GM21786 (cell line): ENCODE measurements around the gene CMPK2.
A peak's percentile ranks its signal among the peaks of the same experiment; 100 is the strongest.

Experiments used
- ATAC-seq: cut with Tn5 transposase; IDR thresholded peaks from one replicate; pipeline ENCODE4 v1.9.1; 2021; ENCODE audit not compliant: unreplicated experiment

Gene CMPK2

GRCh38 chr2:6845312-6845711 is 20.4 kb downstream of the CMPK2 start:
- ATAC-seq = no peak

GRCh38 chr2:6841537-6842287 is 24.0 kb downstream of the CMPK2 start:
- ATAC-seq = no peak

GRCh38 chr2:6838673-6839319 is 26.9 kb downstream of the CMPK2 start:
- no peak for ATAC-seq

GRCh38 chr2:6835467-6835866 is 30.2 kb downstream of the CMPK2 start:
- ATAC-seq = no peak

GRCh38 chr2:6834163-6834562 is 31.5 kb downstream of the CMPK2 start:
- no peak for ATAC-seq

DNA sequence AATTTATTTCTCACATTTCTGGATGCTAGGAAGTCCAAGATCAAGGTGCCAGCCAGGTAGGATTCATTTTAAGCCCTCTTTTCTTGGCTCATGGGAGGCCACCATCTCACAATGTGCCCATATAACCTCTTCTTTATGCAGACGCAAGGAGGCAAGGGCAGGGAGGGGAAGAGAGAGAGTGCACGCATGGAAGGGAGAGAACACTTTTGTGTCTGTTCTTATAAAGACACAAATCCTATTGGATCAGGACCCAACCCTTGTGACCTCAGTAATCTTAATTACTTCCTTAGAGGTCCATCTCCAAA is 32.5 kb downstream of the CMPK2 start:
- no peak for ATAC-seq

GRCh38 chr2:6832596-6833299 is 33.0 kb downstream of the CMPK2 start:
- no peak for ATAC-seq

GRCh38 chr2:6831229-6831628 is 34.5 kb downstream of the CMPK2 start:
- no peak for ATAC-seq

DNA sequence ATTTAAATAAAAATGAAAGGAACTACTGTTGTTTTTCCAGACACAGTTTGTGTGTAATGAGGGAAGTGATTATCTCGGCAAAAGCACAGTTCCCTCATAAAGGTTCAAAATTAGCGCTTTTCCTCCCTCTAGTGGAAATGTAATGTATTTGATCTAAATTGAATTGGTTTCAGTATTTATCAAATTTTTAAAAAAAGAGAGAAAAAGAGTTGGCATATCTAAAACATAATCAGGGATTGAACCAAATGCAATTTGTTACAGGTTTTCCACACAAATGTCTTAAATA is 37.5 kb downstream of the CMPK2 start:
- no peak for ATAC-seq

GRCh38 chr2:6827566-6828298 is 38.0 kb downstream of the CMPK2 start:
- no peak for ATAC-seq

DNA sequence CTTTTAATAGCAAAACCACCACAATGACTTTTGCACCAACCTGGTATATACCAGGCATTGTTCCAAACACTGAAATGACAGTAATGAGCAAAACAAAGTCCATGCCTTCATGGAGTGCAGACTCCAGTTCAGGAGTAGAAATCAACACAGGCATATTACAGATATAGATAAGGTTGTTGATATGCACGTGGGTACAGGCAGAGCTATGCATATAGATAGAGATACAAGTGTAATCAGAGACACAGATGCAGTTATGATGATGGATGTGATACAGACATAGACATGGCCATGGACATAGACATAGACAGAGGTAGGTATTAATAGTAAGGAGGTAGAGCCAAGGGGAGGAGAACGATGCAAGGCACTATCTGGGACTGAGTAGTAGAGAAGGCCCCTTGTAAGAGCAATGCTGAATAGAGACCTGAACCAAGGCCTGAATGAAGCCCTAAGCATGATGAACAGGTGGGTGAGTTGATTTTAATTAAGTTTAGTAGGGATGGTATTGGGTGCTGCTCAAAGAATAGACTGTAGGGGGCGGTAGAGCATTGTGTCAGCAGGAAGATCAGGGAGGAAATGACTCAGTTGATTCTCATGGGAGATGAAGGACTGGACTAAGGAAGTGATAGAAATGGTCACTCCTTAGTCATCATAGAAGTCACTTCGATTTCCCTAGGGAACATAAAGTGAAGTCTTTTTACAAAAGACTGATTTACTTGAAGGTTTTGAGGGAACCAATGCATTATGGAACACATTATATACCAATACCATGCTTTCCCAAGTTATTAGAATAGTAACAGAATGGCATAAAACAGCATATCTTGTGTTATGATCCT is 39.4 kb downstream of the CMPK2 start:
- ATAC-seq = peak; percentile 95

DNA sequence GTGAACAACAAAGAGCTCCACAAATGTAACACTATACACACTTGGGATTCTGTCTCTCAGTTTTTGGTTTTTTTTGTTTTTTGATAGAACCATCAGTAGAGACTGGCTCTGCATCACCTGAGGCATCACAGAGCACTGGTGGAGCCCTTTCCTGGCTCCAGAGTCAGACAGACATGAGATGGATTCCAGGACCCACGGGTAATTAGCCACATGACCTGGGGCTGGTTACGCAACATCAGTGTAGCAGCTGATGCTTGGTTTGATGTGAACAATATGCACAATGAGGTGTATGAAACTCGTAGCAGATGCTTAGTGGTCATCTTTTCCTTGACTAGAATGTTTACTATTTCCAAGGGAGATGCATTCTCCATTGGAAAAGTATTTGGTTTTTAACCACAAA is 40.7 kb downstream of the CMPK2 start:
- no peak for ATAC-seq

DNA sequence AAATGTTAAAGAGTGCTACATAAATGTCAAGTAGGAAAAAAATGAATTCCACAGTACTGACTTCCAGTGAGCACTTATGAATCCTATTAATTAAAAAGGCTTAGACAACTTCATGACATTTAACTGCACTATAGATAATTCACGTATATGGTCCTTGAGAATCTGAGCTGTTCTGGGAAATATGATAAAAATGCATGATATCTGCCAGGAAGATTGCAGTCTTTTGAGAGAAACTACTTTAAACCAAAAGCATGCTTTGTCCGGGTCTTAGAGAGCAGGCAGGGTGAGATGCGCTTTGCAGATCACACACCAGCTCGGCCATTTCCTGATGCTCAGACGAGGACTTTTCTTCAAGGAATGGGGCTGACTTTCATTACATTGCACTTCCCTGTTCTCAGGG is 42.6 kb downstream of the CMPK2 start:
- ATAC-seq = no peak

GRCh38 chr2:6822406-6822805 is 43.3 kb downstream of the CMPK2 start:
- no peak for ATAC-seq

DNA sequence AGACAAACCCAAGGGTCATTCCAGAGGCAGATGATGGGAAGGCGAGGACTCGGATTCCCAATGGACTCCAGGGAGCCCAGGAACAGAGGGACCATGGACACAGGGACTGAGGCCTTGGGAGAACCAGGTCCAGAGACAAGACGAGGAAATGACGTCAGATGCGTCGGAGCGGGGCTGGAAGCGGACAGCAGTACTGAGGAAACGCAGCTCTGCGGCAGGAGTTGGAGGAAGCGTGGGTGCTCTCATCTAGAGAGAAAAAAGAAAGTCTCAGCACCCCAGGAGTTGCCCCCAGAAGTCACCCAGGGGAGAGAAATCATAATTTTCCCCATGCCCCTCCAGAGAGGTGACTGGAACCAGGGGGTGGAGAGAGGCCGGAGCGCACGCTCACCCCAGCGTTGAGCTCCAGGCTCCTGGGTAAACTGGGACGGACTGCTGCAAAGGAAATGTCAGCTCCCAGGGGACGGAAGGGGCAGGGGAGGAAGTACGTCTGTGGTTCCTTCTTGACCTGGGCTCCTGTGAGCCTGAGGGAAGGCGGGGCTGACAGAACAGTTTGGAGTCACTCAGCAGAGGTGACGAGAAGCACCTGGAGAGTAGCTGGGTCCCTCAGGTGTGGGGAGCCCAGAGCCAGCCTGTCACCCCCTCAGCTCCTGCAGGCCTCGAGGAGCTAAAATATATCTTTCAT is 44.7 kb downstream of the CMPK2 start:
- ATAC-seq = no peak

GRCh38 chr2:6820236-6820635 is 45.5 kb downstream of the CMPK2 start:
- no peak for ATAC-seq

- no peak for ATAC-seq
Measured at GRCh38 chr2:6819668-6820067, 46.0 kb downstream of the CMPK2 start.

- no peak for ATAC-seq
Measured at GRCh38 chr2:6818012-6818411, 47.7 kb downstream of the CMPK2 start.

DNA sequence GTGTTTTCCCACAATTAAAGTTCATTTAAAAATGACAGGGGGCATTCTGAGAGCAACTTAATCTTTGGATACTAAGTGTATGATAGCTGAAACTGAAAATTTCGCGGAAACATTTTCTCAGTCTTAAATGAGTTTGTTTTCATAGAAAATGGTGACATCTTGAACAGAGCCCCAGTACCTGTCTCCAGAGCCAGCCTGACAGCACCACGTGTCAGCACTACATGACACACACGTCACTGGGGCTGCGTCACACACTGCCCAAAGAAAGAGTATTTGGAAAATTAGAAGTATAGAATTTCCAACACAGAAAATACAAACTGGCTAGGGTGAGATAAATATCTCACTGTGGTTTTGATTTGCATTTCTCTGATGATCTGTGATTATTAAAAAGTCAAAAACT is 50.8 kb downstream of the CMPK2 start:
- no peak for ATAC-seq

DNA sequence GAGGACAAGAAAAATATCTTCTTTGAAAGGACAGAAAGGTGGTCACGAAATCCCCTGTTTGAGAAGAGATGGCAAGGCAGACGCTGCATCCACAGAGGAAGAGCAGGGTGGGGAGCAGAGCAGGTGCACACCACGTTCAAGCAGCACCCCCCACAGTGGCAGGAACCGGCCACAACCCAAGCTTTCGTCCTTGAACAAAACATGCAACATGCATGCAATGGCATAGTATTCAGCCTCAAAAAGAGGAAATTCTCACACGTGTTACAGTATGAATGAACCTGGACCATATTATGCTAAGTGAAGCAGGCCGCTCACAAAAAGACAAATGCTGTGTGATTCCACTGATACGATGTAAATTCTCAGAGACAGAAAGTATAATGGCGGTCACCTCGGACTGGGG is 51.4 kb downstream of the CMPK2 start:
- no peak for ATAC-seq

GRCh38 chr2:6813573-6813972 is 52.1 kb downstream of the CMPK2 start:
- no peak for ATAC-seq
